Lower lobe of right lung (tissue), 2 donors: ENCODE results near the gene PRR29. TPM values are rescaled to one million over a fixed set of nuclear protein-coding genes. Genes with fewer than 3 reads are reported as not detected.

ENCODE experiments used
- ATAC-seq, 2 donors: fragments of 200-7000 bp; cut with Tn5 transposase; one replicate each; pipeline ENCODE4 v1.9.1; 2020 to 2022; ENCODE audit warnings: mild to moderate bottlenecking in 2 of 2, moderate library complexity in 2 of 2
- DNase-seq: peaks from one replicate; pipeline ENCODE4 v3.0.0-alpha.2; 2020
- H3K27ac ChIP-seq: fragments of 200-600 bp; one replicate; pipeline ENCODE4 v1.8.0; 2022
- H3K27me3 ChIP-seq: fragments of 200-600 bp; one replicate; pipeline ENCODE4 v1.8.0; 2022; ENCODE audit warnings: low read depth
- H3K36me3 ChIP-seq: fragments of 200-600 bp; one replicate; pipeline ENCODE4 v1.8.0; 2022; ENCODE audit warnings: mild to moderate bottlenecking
- H3K4me1 ChIP-seq: fragments of 200-600 bp; one replicate; pipeline ENCODE4 v1.8.0; 2022
- H3K4me3 ChIP-seq: fragments of 200-600 bp; one replicate; pipeline ENCODE4 v1.8.0; 2022; ENCODE audit warnings: mild to moderate bottlenecking
- H3K9me3 ChIP-seq: fragments of 200-600 bp; one replicate; pipeline ENCODE4 v1.8.0; 2022
- CTCF ChIP-seq: fragments of 200-600 bp; IDR thresholded peaks from one replicate; pipeline ENCODE4 v1.8.0; 2022; ENCODE audit warnings: antibody characterized with exemption, mild to moderate bottlenecking
- intact Hi-C: fragments of 100-400 bp; cut with DNase I; formaldehyde crosslinking; loops from one replicate; pipeline ENCODE4 v1.11.0; 2022
- total RNA-seq: library from RNA; stranded (reverse); fragmentation: NEBNext Ultra II Directional; extraction: Animal tissue kit (Norgen Biotek cat#: 25700); gene quantifications from one replicate; pipeline ENCODE4 v1.2.1, GENCODE V29; 2021
- donor health status: DM: no; HTN: yes; CAD: no; lungs with severe emphysema.

PRR29 gene
- total RNA-seq, 1 donor from 2014 or later, result 11.3 TPM

- no peak overlapping the region for H3K4me3 ChIP-seq
Measured at GRCh38 chr17:64024781-64025731, 26.9 kb downstream of the PRR29 start.

GRCh38 chr17:64025732-64026294 is 27.7 kb downstream of the PRR29 start:
- H3K9me3 ChIP-seq, result no peaks in the 10 kb centered on the region
- H3K4me3 ChIP-seq, result no peak overlapping the region
- no peaks in the 10 kb centered on the region for H3K36me3 ChIP-seq
- ATAC-seq (peak; percentile 83 to 92), DNase-seq (peak; percentile 90)
- intact Hi-C loops, result loop anchor here (10.0 kb wide), 1 partner anchor 109 kb away; the partner anchor contains the start of gene ERN1
- peak overlapping the region; percentile 63 for H3K27ac ChIP-seq
- peaks cover 28% of the 10 kb centered on the region for H3K4me1 ChIP-seq
- H3K27me3 ChIP-seq, result no peaks in the 10 kb centered on the region
- peak; percentile 92 for TF ChIP-seq CTCF

More at GRCh38 chr17:64024781-64025731, 26.9 kb downstream of the PRR29 start:
- H3K27ac ChIP-seq, result peak overlapping the region; percentile 63
- no peaks in the 10 kb centered on the region for H3K27me3 ChIP-seq
- peaks cover 28% of the 10 kb centered on the region for H3K4me1 ChIP-seq
- ATAC-seq, result peak; percentile 15 to 39
- no peak for DNase-seq
- intact Hi-C loops, result loop anchor here (10.0 kb wide), 1 partner anchor 110 kb away; the partner anchor contains the start of gene ERN1
- TF ChIP-seq CTCF, result no peak
- no peaks in the 10 kb centered on the region for H3K9me3 ChIP-seq
- H3K36me3 ChIP-seq, result no peaks in the 10 kb centered on the region

GRCh38 chr17:64028874-64029464 is 30.8 kb downstream of the PRR29 start:
- ATAC-seq (peak; percentile 48 to 67), DNase-seq (peak; percentile 68)
- H3K9me3 ChIP-seq, result no peaks in the 10 kb centered on the region
- no peak overlapping the region for H3K27ac ChIP-seq
- no peak overlapping the region for H3K4me3 ChIP-seq
- TF ChIP-seq CTCF, result peak; percentile 80
- intact Hi-C loops, result loop anchor here (10.0 kb wide), 1 partner anchor 106 kb away; the partner anchor contains the start of gene ERN1
- H3K4me1 ChIP-seq, result peaks cover 20% of the 10 kb centered on the region
- no peaks in the 10 kb centered on the region for H3K27me3 ChIP-seq
- H3K36me3 ChIP-seq, result no peaks in the 10 kb centered on the region

- Histone ChIP-seq H3K4me1 (no peaks in the 10 kb centered on the region), H3K27ac (no peak overlapping the region), H3K4me3 (no peak overlapping the region), H3K27me3 (no peaks in the 10 kb centered on the region), H3K9me3 (no peaks in the 10 kb centered on the region), H3K36me3 (no peaks in the 10 kb centered on the region)
- no peak for TF ChIP-seq CTCF
- intact Hi-C loops, result no loop called here
- DNase-seq (no peak), ATAC-seq (no peak)
Measured at GRCh38 chr17:64032081-64032480, 33.9 kb downstream of the PRR29 start.

GRCh38 chr17:64036198-64036922 is 38.2 kb downstream of the PRR29 start:
- Histone ChIP-seq H3K27me3 (no peaks in the 10 kb centered on the region), H3K36me3 (peaks cover 33% of the 10 kb centered on the region), H3K4me3 (no peak overlapping the region), H3K27ac (no peak overlapping the region), H3K9me3 (no peaks in the 10 kb centered on the region), H3K4me1 (no peaks in the 10 kb centered on the region)
- TF ChIP-seq CTCF, result no peak
- ATAC-seq (peak in 1 of 2 donors; percentile 7), DNase-seq (no peak)
- intact Hi-C loops, result no loop called here
